Stimulated activated CD8-positive, alpha-beta memory T cell treated with anti-CD3 and anti-CD28 coated beads, Interleukin-7, amount 100 ng/mL, for 4 hours (primary cell): Measurements from ENCODE around the gene RAPGEF5.

Source experiments
- DNase-seq, 2 donors: peaks; one replicate each; pipeline ENCODE4 v3.0.0-alpha.2; 2020; ENCODE audit warnings: low read depth in 2 of 2

Gene RAPGEF5

GRCh38 chr7:22346383-22347107 is 10.4 kb downstream of the RAPGEF5 start:
- DNase-seq = no peak

- DNase-seq = no peak
Measured at GRCh38 chr7:22344655-22345054, 12.3 kb downstream of the RAPGEF5 start.

GRCh38 chr7:22343612-22344011 is 13.3 kb downstream of the RAPGEF5 start:
- no peak for DNase-seq

GRCh38 chr7:22343071-22343470 is 13.9 kb downstream of the RAPGEF5 start:
- DNase-seq = no peak

- no peak for DNase-seq
Measured at GRCh38 chr7:22339725-22340390, 17.1 kb downstream of the RAPGEF5 start.

GRCh38 chr7:22338877-22339276 is 18.1 kb downstream of the RAPGEF5 start:
- DNase-seq = no peak

GRCh38 chr7:22338411-22338810 is 18.5 kb downstream of the RAPGEF5 start:
- no peak for DNase-seq

- no peak for DNase-seq
Measured at GRCh38 chr7:22333680-22334141, 23.2 kb downstream of the RAPGEF5 start.

- no peak for DNase-seq
Measured at GRCh38 chr7:22332461-22332870, 24.5 kb downstream of the RAPGEF5 start.

GRCh38 chr7:22331704-22332103 is 25.2 kb downstream of the RAPGEF5 start:
- DNase-seq = no peak

- DNase-seq = no peak
Measured at GRCh38 chr7:22330903-22331302, 26.1 kb downstream of the RAPGEF5 start.

GRCh38 chr7:22329816-22330524 is 27.0 kb downstream of the RAPGEF5 start:
- no peak for DNase-seq

- DNase-seq = no peak
Measured at GRCh38 chr7:22326181-22326580, 30.8 kb downstream of the RAPGEF5 start.

GRCh38 chr7:22325671-22326070 is 31.3 kb downstream of the RAPGEF5 start:
- no peak for DNase-seq

GRCh38 chr7:22323714-22324113 is 33.2 kb downstream of the RAPGEF5 start:
- DNase-seq = no peak

GRCh38 chr7:22320416-22320815 is 36.5 kb downstream of the RAPGEF5 start:
- DNase-seq = no peak

GRCh38 chr7:22319424-22320403 is 37.2 kb downstream of the RAPGEF5 start:
- no peak for DNase-seq

GRCh38 chr7:22318376-22318775 is 38.6 kb downstream of the RAPGEF5 start:
- DNase-seq = no peak

- no peak for DNase-seq
Measured at GRCh38 chr7:22317632-22318031, 39.3 kb downstream of the RAPGEF5 start.

GRCh38 chr7:22316914-22317313 is 40.0 kb downstream of the RAPGEF5 start:
- DNase-seq = no peak

GRCh38 chr7:22307816-22308215 is 49.1 kb downstream of the RAPGEF5 start:
- DNase-seq = no peak

GRCh38 chr7:22305706-22306105 is 51.2 kb downstream of the RAPGEF5 start:
- no peak for DNase-seq
